Stimulated activated CD4-positive, alpha-beta T cell treated with anti-CD3 and anti-CD28 coated beads, Interleukin-1b, Interleukin-23, amount 100 ng/mL, for 4 hours (primary cell): ENCODE data around the gene ZCCHC10.
"Not testable (repeated sequence)": the region's sequence is repeated elsewhere in the genome, so short reads cannot be mapped to it uniquely, and the experiment has no call there.

Experiments
- DNase-seq, 2 donors: peaks; one replicate each; pipeline ENCODE4 v3.0.0-alpha.2; 2020; ENCODE audit warnings: low read depth in 2 of 2

Gene ZCCHC10

GRCh38 chr5:133025804-133026663, at the start of gene ZCCHC10:
TSS of gene ZCCHC10 (minus strand) at chr5:133026549. CDS start at chr5:133026537, 12 bp downstream.
- DNase-seq: peak; percentile 85 to 86

GRCh38 chr5:133075572-133076536, 49.5 kb upstream of the ZCCHC10 start:
- no peak for DNase-seq

DNA sequence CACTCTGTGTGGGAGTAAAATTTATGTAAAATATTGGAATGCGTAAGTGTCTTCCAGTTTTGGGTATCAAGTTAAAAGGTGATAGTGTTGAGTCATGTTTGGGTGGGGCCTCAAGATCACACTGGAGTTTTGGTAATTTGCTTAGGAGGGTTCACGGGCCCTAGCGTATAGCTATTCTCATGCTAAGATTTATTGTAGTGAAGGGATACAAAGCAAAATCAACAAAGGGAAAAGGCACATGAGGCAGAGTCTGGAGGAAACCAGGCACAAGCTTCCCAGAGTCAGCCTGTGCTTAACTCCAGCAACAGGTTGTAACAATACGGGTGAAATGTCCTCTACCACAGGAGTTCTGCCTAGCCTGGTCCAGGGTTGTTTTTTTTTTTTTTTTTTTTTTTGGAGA, 45.7 kb upstream of the ZCCHC10 start:
- no peak for DNase-seq

DNA sequence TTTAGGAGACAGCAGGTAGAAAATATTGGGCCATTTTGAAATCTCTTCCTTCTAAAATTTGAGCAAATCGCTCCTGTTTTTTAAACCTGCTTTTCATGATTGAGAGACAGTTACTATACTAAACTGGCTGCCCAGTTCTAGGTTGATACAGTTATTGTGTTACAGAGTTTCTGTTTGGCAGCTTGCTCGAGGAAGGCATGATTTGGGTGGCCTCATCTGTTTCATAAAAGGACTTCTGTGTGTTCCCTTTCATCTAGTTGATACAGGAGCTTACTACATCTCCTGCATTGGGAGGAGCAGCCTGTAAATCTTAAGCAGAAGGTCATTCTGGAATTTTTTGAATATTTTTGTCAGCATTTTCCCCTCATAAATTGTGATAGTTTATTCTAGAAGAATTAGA, 39.7 kb upstream of the ZCCHC10 start:
- no peak for DNase-seq

DNA sequence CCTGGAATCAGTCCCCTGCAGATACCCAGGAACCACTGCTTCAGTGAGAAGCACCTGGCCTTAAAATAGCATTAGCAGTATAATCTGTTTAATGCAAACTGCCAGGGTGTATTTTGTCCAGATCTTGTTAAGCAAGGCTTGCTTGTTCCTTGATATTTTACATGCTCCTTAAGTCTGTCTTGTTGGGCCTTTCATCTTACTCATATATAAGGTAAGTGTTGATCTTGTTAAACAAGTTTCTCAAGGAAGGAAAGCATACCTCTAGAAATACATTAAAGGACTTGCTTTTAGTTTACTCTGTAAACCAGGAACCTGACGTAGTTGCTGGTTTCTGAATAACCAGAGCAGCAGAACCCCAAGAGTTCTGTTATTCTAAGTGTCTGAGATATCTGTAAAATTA, 39.1 kb upstream of the ZCCHC10 start:
- no peak for DNase-seq

GRCh38 chr5:133063965-133064364, 37.6 kb upstream of the ZCCHC10 start:
- DNase-seq: no peak

- no peak for DNase-seq
Measured at GRCh38 chr5:133062276-133062675, 35.9 kb upstream of the ZCCHC10 start.

DNA sequence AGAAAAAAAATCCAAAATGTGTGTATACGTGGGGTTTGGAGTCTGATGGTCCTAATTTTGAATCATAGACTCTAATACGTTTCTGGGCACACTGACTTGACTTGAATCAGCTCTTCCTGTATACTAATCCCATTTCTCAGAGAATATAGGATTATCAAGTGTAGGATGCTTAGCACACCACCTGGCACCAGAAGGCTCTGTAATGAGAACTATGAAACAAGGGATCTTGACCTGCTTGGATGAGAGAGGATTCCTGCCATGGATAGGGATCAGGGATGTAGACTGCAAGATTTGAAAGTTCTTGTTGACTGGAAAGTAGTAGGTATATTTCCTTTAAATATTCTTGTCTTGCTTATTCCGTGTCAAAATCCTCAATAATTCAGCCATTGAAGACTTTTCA, 33.3 kb upstream of the ZCCHC10 start:
- DNase-seq: no peak

- no peak for DNase-seq
Measured at GRCh38 chr5:133056891-133057290, 30.5 kb upstream of the ZCCHC10 start.

GRCh38 chr5:133054697-133055471, 28.5 kb upstream of the ZCCHC10 start:
- no peak for DNase-seq

- DNase-seq: no peak
Measured at GRCh38 chr5:133053448-133053847, 27.1 kb upstream of the ZCCHC10 start.

DNA sequence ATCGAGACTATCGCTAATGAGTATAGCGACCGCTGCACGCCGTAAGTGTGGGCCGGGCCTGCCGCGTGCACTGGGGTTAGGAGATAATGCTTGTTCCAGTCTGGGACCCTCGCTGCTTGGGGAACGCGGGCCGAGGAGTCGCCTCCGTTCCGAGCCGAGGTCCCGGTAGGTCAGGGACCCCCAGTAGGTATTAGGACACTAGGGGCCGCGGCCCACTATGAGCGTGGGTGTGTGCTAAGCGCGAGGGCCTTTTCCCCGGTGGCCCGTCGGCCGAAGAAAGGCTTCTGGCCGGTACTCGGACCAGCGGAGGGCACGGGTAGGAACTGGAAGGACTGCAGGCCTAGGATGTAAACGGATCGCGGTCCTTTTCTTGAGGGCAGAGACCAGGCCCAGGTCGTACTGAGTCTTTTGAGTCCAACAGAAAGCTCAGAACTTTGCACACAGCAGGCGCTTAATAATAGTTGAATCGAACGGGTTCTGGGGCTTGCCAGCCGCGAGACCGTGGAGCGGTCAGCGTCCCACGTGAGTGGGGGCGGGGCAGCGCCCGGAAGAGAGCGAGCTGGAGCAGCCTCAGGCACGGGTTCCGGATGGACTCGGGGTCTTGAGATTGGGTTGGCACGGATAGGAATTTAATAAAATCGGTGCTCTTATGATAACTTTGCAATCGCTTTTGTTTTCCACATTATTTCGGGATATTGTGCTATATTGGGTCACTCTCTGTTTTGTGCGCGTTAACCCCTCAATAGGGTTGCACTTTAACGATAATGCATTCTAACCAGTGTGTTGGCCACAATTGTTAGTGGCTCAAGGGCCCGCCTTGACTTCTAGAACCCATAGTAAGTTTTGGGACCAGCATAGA, 26.2 kb upstream of the ZCCHC10 start:
- DNase-seq: peak; percentile 29 to 44

GRCh38 chr5:133051542-133052316, 25.4 kb upstream of the ZCCHC10 start, which contains the start of gene HSPA4:
TSS of gene HSPA4 (plus strand) at chr5:133052013. CDS start at chr5:133052251, 238 bp downstream.
- peak; percentile 90 to 95 for DNase-seq

DNA sequence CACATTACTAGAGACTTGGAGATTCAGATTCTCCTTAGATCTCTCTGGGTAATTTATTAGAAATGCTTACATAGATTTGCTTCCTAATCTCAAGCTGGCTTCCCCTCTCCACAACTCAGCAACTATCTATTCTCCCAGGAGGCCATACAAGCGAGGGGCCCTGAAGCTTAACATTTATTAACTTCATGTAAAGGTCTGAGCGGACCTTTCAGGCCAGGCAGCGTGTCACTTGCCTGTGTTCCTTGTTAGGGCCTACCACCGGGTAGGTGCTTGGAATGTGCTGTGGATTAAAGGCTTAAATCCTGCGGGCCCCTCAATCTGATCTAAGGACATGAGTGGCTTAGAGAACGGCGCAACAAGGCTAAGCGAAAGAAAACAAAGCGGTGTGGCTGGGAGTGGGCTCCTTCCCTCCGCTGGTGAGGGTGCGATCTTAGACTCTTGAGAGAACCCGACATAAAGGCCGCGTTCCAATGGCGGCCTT, 24.8 kb upstream of the ZCCHC10 start:
- DNase-seq: peak in 1 of 2 donors; percentile 5

DNA sequence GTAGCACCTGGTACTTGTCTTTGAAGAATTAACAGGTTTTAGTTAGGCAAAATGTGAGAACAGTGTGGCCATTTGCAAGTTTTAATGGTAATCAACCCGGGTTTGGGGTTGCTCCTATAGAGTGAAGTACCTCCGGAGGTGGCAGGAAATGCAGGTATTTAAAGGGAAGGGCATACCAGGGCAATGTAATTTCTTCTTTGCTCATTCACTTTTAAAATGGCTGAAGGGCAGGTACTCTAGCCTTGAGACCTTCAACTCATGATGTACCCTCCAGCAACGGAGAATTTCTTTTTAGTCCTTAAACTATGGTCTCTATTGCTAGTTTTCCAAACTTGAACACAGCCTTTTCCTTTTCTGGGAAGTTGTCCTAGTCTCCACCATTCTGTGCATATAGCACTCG, 24.2 kb upstream of the ZCCHC10 start:
- DNase-seq: no peak

- no peak for DNase-seq
Measured at GRCh38 chr5:133049726-133050048, 23.3 kb upstream of the ZCCHC10 start.

- no peak for DNase-seq
Measured at GRCh38 chr5:133048993-133049725, 22.8 kb upstream of the ZCCHC10 start.

- DNase-seq: no peak
Measured at GRCh38 chr5:133047404-133047803, 21.1 kb upstream of the ZCCHC10 start.

- DNase-seq: not testable (repeated sequence)
Measured at GRCh38 chr5:133046560-133046959, 20.2 kb upstream of the ZCCHC10 start.
